ENCODE data around the gene CLIC4.

The CLIC4 gene

GRCh38 chr1:24826510-24826909 is 81.3 kb downstream of the CLIC4 start:
- TF ChIP-seq, protein P1, sequence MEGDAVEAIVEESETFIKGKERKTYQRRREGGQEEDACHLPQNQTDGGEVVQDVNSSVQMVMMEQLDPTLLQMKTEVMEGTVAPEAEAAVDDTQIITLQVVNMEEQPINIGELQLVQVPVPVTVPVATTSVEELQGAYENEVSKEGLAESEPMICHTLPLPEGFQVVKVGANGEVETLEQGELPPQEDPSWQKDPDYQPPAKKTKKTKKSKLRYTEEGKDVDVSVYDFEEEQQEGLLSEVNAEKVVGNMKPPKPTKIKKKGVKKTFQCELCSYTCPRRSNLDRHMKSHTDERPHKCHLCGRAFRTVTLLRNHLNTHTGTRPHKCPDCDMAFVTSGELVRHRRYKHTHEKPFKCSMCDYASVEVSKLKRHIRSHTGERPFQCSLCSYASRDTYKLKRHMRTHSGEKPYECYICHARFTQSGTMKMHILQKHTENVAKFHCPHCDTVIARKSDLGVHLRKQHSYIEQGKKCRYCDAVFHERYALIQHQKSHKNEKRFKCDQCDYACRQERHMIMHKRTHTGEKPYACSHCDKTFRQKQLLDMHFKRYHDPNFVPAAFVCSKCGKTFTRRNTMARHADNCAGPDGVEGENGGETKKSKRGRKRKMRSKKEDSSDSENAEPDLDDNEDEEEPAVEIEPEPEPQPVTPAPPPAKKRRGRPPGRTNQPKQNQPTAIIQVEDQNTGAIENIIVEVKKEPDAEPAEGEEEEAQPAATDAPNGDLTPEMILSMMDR (conservative IDR thresholded peaks at IDR 0.05): no peak
- H3K27ac ChIP-seq: no peak overlapping the region

DNA sequence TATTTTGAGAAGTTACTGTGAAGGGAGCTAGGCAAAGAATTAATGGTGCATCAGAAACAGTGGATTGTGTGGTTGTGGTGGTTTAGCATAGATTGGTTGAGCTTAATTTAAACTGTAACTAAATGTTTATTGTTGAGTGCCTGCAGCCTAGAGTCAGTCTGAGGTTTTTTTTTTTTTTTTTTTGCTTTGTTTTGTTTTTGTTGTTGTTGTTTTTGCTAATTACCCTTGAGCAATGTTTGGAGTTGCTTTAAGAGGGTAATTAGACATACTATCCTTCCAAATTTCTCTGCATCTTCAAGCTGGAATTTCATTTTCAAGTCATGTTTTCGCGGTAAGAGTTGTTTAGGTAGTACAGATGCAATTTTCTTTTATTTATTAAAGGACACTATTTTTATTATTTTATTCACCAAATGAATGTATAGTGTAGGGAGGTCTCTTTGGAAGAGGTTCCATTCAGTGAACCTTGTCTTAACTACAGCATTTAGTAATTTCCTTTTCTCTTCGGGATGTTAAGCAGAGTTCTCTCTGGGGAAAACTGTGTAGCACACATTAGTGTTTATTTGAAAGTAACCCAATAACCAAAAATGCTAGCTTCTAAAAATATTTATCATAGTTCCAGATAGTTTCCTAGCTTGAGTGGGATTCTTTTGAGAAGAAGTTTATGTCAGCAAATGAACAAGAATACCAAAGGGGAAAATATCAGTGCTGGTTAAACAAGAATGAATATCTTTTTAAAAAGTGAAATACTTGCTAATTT is 82.3 kb downstream of the CLIC4 start:
- no peak overlapping the region for H3K27ac ChIP-seq

DNA sequence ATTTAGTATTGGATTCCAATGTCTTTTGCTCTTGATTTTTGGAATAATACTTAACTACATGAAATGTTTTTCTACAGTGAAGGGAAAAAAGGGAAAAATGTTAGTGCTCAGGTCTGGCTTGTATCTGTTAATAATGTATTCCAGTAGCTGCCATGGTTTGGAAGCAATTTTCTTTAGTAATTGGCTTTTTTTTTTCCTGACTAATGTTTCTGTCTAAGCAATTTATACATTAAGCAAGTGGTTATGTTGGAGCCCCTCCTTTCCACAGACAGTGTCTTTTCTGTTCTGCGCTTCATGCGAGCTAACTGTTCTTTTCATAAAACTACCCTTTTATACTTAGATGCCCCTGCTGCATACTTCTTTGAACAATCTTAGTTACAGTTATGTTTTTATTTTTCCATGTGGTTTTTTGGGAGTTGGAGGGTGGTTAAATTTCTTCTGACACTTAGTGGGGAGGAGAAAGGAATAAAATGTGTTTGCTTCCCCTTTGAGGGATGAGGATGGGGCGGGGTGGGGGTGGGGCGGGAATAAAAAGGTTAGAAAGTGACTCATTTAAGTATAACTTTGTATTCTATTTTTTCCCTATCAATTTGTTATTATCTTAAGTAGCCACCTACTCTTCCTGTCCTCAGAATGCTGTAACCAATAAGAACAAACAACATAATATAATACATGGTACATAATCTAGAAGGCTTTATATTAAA is 83.1 kb downstream of the CLIC4 start:
- no peak overlapping the region for H3K27ac ChIP-seq

More for the DNA sequence above, 82.3 kb downstream of the CLIC4 start:
- TF ChIP-seq, protein P1 (conservative IDR thresholded peaks at IDR 0.05): no peak

GRCh38 chr1:24828887-24829192 is 83.6 kb downstream of the CLIC4 start:
- TF ChIP-seq, protein P1 (conservative IDR thresholded peaks at IDR 0.05): no peak
- H3K27ac ChIP-seq: no peak overlapping the region

More for the DNA sequence above, 83.1 kb downstream of the CLIC4 start:
- TF ChIP-seq, protein P1 (conservative IDR thresholded peaks at IDR 0.05): no peak

DNA sequence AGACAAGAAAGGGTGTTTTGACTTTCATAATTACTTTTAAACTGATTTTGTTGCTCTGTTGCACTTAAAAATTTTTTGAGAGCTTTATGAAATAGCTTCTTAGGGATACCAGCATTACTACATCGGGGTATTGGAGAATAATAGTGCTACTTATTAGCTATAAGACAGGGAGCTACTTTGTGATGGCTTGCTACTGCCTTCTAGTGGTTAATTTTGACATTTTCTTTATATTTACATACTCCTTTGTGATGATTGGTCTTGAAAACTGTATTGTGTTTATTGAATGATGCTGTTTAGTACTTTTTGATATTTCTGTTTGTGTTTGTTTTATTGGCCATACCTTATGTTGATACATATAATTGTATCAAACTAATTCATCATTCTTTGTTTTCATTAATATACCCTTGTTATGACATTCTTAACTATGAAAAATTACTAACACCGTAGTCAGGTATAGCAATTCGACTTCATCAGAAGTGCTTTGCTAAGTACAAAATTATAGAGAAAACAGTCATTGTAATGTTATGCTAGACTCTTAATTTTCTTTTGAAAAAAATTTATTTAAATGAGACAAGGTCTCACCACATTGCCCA is 85.5 kb downstream of the CLIC4 start:
- TF ChIP-seq, protein P1 (conservative IDR thresholded peaks at IDR 0.05): peak; percentile 94
- no peak overlapping the region for H3K27ac ChIP-seq

DNA sequence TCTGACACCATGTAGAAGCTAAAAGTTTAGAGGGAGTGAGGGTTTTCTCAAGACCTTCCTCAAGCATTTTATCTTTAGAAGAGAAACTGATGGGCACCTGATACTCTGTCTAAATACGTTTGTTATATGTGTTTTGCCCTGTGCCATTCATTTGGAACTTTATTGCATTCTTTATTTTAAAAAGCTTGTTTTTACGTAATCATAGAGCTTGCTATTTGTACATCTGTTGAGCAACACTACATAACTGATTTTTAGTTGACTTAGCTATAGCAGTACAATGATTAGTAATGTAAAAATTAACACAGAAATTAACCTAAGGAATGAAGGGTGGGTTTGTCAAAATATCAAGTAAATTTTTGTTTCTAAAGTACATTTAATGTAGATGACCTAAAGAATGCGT is 96.3 kb downstream of the CLIC4 start:
- TF ChIP-seq, protein P1 (conservative IDR thresholded peaks at IDR 0.05): no peak
- H3K27ac ChIP-seq: no peak overlapping the region

- H3K27ac ChIP-seq: no peak overlapping the region
- TF ChIP-seq, protein P1 (conservative IDR thresholded peaks at IDR 0.05): no peak
These were observed 101.4 kb downstream of the CLIC4 start for GRCh38 chr1:24846671-24847070.

Measured in VCaP (cell line).